HepG2 (cell line): Measurements from ENCODE around the gene FAM13B. TPM values are rescaled to one million over a fixed set of nuclear protein-coding genes. Genes with fewer than 3 reads are reported as not detected.

Experiments used
- ATAC-seq: fragments of 200-7000 bp; cut with Tn5 transposase; 3 replicates; pipeline ENCODE4 v1.9.1; 2020; ENCODE audit warnings: mild to moderate bottlenecking, moderate library complexity
- BruUV-seq: library from RNA; stranded (reverse); fragments of 400-500 nt; replicated peaks from 2 replicates; lab custom pipeline; 2021; lab: Mats Ljungman, UMichigan
- CTCF ChIA-PET: fragments of 300-600 bp; formaldehyde crosslinking; extraction: SDS; loops from one replicate; lab custom pipeline; 2021; ENCODE audit warnings: low total read pairs, inconsistent platforms, low intra/inter-chr PET ratio; lab: Yijun Ruan, JAX
- POLR2A ChIA-PET: fragments of 350-600 bp; sonication (Branson Sonifier 250); formaldehyde crosslinking; loops from one replicate; lab custom pipeline; 2020; ENCODE audit warnings: antibody characterized with exemption, inconsistent platforms; lab: Yijun Ruan, JAX
- DNase-seq: peaks from one replicate; pipeline ENCODE4 v3.0.0-alpha.2; 2015; ENCODE audit warnings: low spot score
- FAIRE-seq: peaks from 3 replicates; lab custom pipeline; 2011; peaks lifted over from hg19 to GRCh38; lab: Jason Lieb, UNC
- H2AFZ ChIP-seq: one replicate; pipeline ENCODE4 v1.6.1; 2011; ENCODE audit warnings: low read length, inconsistent platforms
- H3K27ac ChIP-seq: fragments of 300-600 bp; 3 replicates; pipeline ENCODE4 v1.8.0; 2011; ENCODE audit warnings: mixed run types, mild to moderate bottlenecking, mixed read lengths, low read length, inconsistent platforms; ENCODE audit not compliant: insufficient read depth; ENCODE audit errors: extremely low read length
- H3K27me3 ChIP-seq, 2 experiments: fragments of 200-600 bp in 1 of 2; 2 replicates in 1 of 2; 3 replicates in 1 of 2; pipeline versions ENCODE4 v1.6.0 to v1.8.0; 2011; ENCODE audit warnings: low read length in 2 of 2, mild to moderate bottlenecking in 2 of 2, moderate library complexity in 2 of 2, inconsistent platforms in 1 of 2; ENCODE audit not compliant: insufficient read depth in 2 of 2, control insufficient read depth in 1 of 2
- H3K36me3 ChIP-seq, 2 experiments: fragments of 200-600 bp in 1 of 2; replicated peaks in 1 of 2; 2 replicates in 1 of 2; 3 replicates in 1 of 2; pipeline versions ENCODE4 v1.5.1 to v1.8.0; 2011; ENCODE audit warnings: low read length in 2 of 2, inconsistent platforms in 1 of 2; ENCODE audit not compliant: insufficient read depth in 2 of 2, control insufficient read depth in 1 of 2
- H3K4me1 ChIP-seq: 2 replicates; pipeline ENCODE4 v1.5.1; 2012; ENCODE audit warnings: low read length, inconsistent platforms; ENCODE audit not compliant: insufficient read depth
- H3K4me2 ChIP-seq: 2 replicates; pipeline ENCODE4 v1.6.0; 2011; ENCODE audit warnings: low read depth, low read length, inconsistent platforms
- H3K4me3 ChIP-seq, 3 experiments: fragments of 200-600 bp in 1 of 3; sonication (generic), shearing (Covaris generic) in 1 of 3; replicated peaks in 1 of 3; 2 replicates each; pipeline ENCODE4 v1.5.1; 2011 to 2016; ENCODE audit warnings: low read length in 3 of 3, inconsistent platforms in 2 of 3, low read depth in 2 of 3, mild to moderate bottlenecking in 2 of 3, control low read depth in 1 of 3, mixed read lengths in 1 of 3; ENCODE audit not compliant: insufficient read depth in 1 of 3
- H3K79me2 ChIP-seq: one replicate; pipeline ENCODE4 v1.6.1; 2011; ENCODE audit warnings: low read length, inconsistent platforms; ENCODE audit not compliant: insufficient read depth
- H3K9ac ChIP-seq: 2 replicates; pipeline ENCODE4 v1.6.0; 2011; ENCODE audit warnings: mild to moderate bottlenecking, low read depth, low read length, inconsistent platforms; ENCODE audit not compliant: insufficient read depth
- H3K9me3 ChIP-seq: 2 replicates; pipeline ENCODE4 v1.5.1; 2012; ENCODE audit warnings: mild to moderate bottlenecking, low read length
- H4K20me1 ChIP-seq: 2 replicates; pipeline ENCODE4 v1.6.0; 2011; ENCODE audit warnings: inconsistent platforms, mild to moderate bottlenecking, low read length, moderate library complexity; ENCODE audit not compliant: insufficient read depth
- ASH2L ChIP-seq: fragments of 300-600, 200-600 bp; sonication (generic); IDR thresholded peaks from 2 replicates; pipeline ENCODE4 v1.7.0; 2017; ENCODE audit warnings: low read depth, mild to moderate bottlenecking, moderate library complexity, mixed read lengths, low read length; ENCODE audit not compliant: insufficient read length
- ATF7 ChIP-seq, 2 experiments: fragments of 450-650 bp in 1 of 2; sonication (generic) in 1 of 2; formaldehyde crosslinking in 1 of 2; IDR thresholded peaks; 2 replicates each; pipeline versions ENCODE4 v1.4.0 to v1.6.1; 2016 to 2020; ENCODE audit warnings: antibody characterized with exemption in 1 of 2, mild to moderate bottlenecking in 1 of 2, missing genetic modification reagents in 1 of 2
- BRF2 ChIP-seq: sonication (generic); formaldehyde crosslinking; IDR thresholded peaks from 2 replicates; pipeline ENCODE4 v1.8.1; 2022; ENCODE audit warnings: mild to moderate bottlenecking, missing genetic modification reagents
- CHD2 ChIP-seq: IDR thresholded peaks from 2 replicates; pipeline ENCODE4 v1.6.1; 2011; ENCODE audit warnings: low read depth, low read length, improper control_type of control experiment
- CSRNP1 ChIP-seq: sonication (generic); formaldehyde crosslinking; IDR thresholded peaks from 2 replicates; pipeline ENCODE4 v1.8.1; 2023; ENCODE audit warnings: mild to moderate bottlenecking, missing genetic modification reagents
- HNRNPLL ChIP-seq: fragments of 200-400 bp; formaldehyde crosslinking; IDR thresholded peaks from 2 replicates; pipeline ENCODE4 v1.6.1; 2017; ENCODE audit warnings: mild to moderate bottlenecking, low read depth, low read length; ENCODE audit not compliant: poor library complexity, severe bottlenecking
- LCORL ChIP-seq, 2 experiments: fragments of 450-650 bp in 1 of 2; sonication (generic) in 1 of 2; formaldehyde crosslinking in 1 of 2; IDR thresholded peaks; 2 replicates each; pipeline versions ENCODE4 v1.5.0 to v1.6.1; 2017 to 2020; ENCODE audit warnings: antibody characterized with exemption in 1 of 2, missing genetic modification reagents in 1 of 2
- ZNF234 ChIP-seq: sonication (generic); formaldehyde crosslinking; conservative IDR thresholded peaks from 2 replicates; pipeline ENCODE4 v1.5.1; 2020; ENCODE audit warnings: mild to moderate bottlenecking, missing genetic modification reagents
- ZNF792 ChIP-seq: IDR thresholded peaks from 2 replicates; pipeline ENCODE4 v1.6.1; 2016
- WGBS: methylation state at CpG from one replicate; pipeline ENCODE4 v1.1.6; 2017; ENCODE audit warnings: low lambda C conversion rate; 5-methylcytosine and 5-hydroxymethylcytosine counted together
- in situ Hi-C: cut with HindIII; loops from 2 replicates; pipeline ENCODE4 v1.10.0; 2017; ENCODE audit warnings: low pct_unique_long_range_greater_than_20kb; ENCODE audit not compliant: extremely low pct_ligation_motif_present
- intact Hi-C: fragments of 100-400 bp; cut with micrococcal nuclease; formaldehyde crosslinking; loops from one replicate; pipeline ENCODE4 v1.10.0; 2022; ENCODE audit not compliant: unreplicated experiment
- polyA plus RNA-seq, 8 experiments: library from polyadenylated mRNA; depleted of rRNA in 3 of 8; stranded (reverse) in 7 of 8; unstranded in 1 of 8; fragments of >200 nt; fragmentation: Illumina TruSeq in 4 of 8; extraction: Trizol in 4 of 8; gene quantifications; 2 replicates each; pipeline versions ENCODE4 v1.2.1 to v1.2.3, GENCODE V29; 2011 to 2016; ENCODE audit warnings: low read depth in 4 of 8, missing spikeins in 1 of 8, mixed read lengths in 1 of 8; ENCODE audit not compliant: insufficient read depth in 1 of 8
- total RNA-seq, 5 experiments: library from RNA; depleted of rRNA; stranded (reverse); fragments of >200 nt; fragmentation: Illumina TruSeq; extraction: Trizol; gene quantifications; 2 replicates each; pipeline ENCODE4 v1.2.3, GENCODE V29; 2016; ENCODE audit warnings: low read depth in 1 of 5

FAM13B gene
- total and polyA plus RNA-seq, 2 of the 13 experiments (the other 11 are each of a cell fraction or from before 2014, with no cell fraction given): 6.9 to 11.5 TPM

GRCh38 chr5:137939331-137939730 is 93.5 kb downstream of the FAM13B start:
- no TSS peak for BruUV-seq
- Histone ChIP-seq H3K9me3 (no peaks in the 10 kb centered on the region), H3K36me3 (peaks cover 14 to 50% of the 10 kb centered on the region in 2 experiments), H3K4me1 (no peaks in the 10 kb centered on the region), H3K9ac (no peak overlapping the region), H3K79me2 (no peaks in the 10 kb centered on the region), H3K4me3 (no peak overlapping the region)
- in situ Hi-C loops: no loop called here
- WGBS: 92% methylated on average over 7 of the region's 7 CpGs
- intact Hi-C loops: no loop called here
- DNase-seq (no peak), ATAC-seq (no peak)
- TF ChIP-seq ATF7 (IDR thresholded peaks at IDR 0.05) (no peak), ATF7 (CRISPR knock-in tag; IDR thresholded peaks at IDR 0.05) (no peak), ZNF792 (CRISPR knock-in tag) (no peak), LCORL (IDR thresholded peaks at IDR 0.05) (no peak), LCORL (CRISPR knock-in tag; IDR thresholded peaks at IDR 0.05) (no peak), CHD2 (no peak), ZNF234 (CRISPR knock-in tag) (no peak), HNRNPLL (no peak), BRF2 (CRISPR knock-in tag) (no peak)
- TF ChIP-seq, all 625 proteins: peak for 0
- ChIA-PET CTCF (no interaction called here), POLR2A (no interaction called here)
- Histone ChIP-seq H3K27ac (no peak overlapping the region), H3K27me3 (no peaks in the 10 kb centered on the region), H3K4me2 (no peak overlapping the region), H4K20me1 (no peaks in the 10 kb centered on the region), H2AFZ (no peak overlapping the region)
- FAIRE-seq: no peak

- Histone ChIP-seq H3K27ac (no peak overlapping the region), H3K4me2 (no peak overlapping the region), H3K4me3 (no peak overlapping the region), H2AFZ (no peak overlapping the region), H3K4me1 (no peaks in the 10 kb centered on the region), H3K79me2 (no peaks in the 10 kb centered on the region), H3K9me3 (no peaks in the 10 kb centered on the region), H4K20me1 (no peaks in the 10 kb centered on the region), H3K27me3 (no peaks in the 10 kb centered on the region), H3K9ac (no peak overlapping the region), H3K36me3 (peaks cover 14 to 44% of the 10 kb centered on the region in 2 experiments)
- WGBS: 100% methylated on average over 1 of the region's 1 CpG
- no peak for TF ChIP-seq CSRNP1 (CRISPR knock-in tag)
- TF ChIP-seq ASH2L: no peak
- ChIA-PET CTCF (no interaction called here), POLR2A (no interaction called here)
- FAIRE-seq: no peak
- DNase-seq: no peak
- intact Hi-C loops (no loop called here), in situ Hi-C loops (no loop called here)
- BruUV-seq: TSS peak; percentile 22
- no peak for ATAC-seq
Measured at GRCh38 chr5:137938751-137939143, 94.1 kb downstream of the FAM13B start.
